WTC11 (cell line): ENCODE results near the gene KRTAP5-9. TPM values are rescaled to one million over a fixed set of nuclear protein-coding genes. Genes with fewer than 3 reads are reported as not detected.

Experiments
- ATAC-seq: fragments of 200-7000 bp; cut with Tn5 transposase; 2 replicates; pipeline ENCODE4 v1.10.0; 2021; ENCODE audit warnings: mild to moderate bottlenecking, moderate library complexity
- CTCF ChIA-PET: fragments of 300-600 bp; sonication (Branson Sonifier 250); formaldehyde crosslinking; loops from one replicate; lab custom pipeline; 2021; ENCODE audit warnings: antibody characterized with exemption; lab: Charles Lee
- POLR2A ChIA-PET: fragments of 350-600 bp; sonication (Branson Sonifier 250); formaldehyde crosslinking; loops from one replicate; lab custom pipeline; 2021; ENCODE audit warnings: antibody characterized with exemption; lab: Charles Lee
- DNase-seq: peaks from one replicate; pipeline ENCODE4 v3.0.0; 2021; ENCODE audit warnings: low spot score
- H3K27ac Mint-ChIP-seq: 2 replicates; pipeline ENCODE4 v1.8.0; 2021; ENCODE audit warnings: mixed read lengths
- H3K27me3 Mint-ChIP-seq: 2 replicates; pipeline ENCODE4 v1.8.0; 2021; ENCODE audit warnings: low read depth, mild to moderate bottlenecking, moderate library complexity, mixed read lengths
- H3K36me3 Mint-ChIP-seq: 2 replicates; pipeline ENCODE4 v1.8.0; 2021; ENCODE audit warnings: mixed read lengths
- H3K4me1 Mint-ChIP-seq: 2 replicates; pipeline ENCODE4 v1.8.0; 2022; ENCODE audit warnings: mixed read lengths
- H3K4me3 Mint-ChIP-seq: 2 replicates; pipeline ENCODE4 v1.8.0; 2021; ENCODE audit warnings: mild to moderate bottlenecking, moderate library complexity, mixed read lengths
- H3K9me3 Mint-ChIP-seq: 2 replicates; pipeline ENCODE4 v1.8.0; 2021; ENCODE audit warnings: mixed read lengths
- AR ChIP-seq: fragments of 250-450 bp; sonication (Bioruptor Pico); IDR thresholded peaks from 2 replicates; pipeline ENCODE4 v1.9.0; 2021; ENCODE audit warnings: mild to moderate bottlenecking
- ATF1 ChIP-seq: sonication (generic); formaldehyde crosslinking; IDR thresholded peaks from 2 replicates; pipeline ENCODE4 v1.8.1; 2023; ENCODE audit warnings: mild to moderate bottlenecking, moderate library complexity, missing genetic modification reagents
- ATF3 ChIP-seq: sonication (generic); formaldehyde crosslinking; conservative IDR thresholded peaks from 2 replicates; pipeline ENCODE4 v1.8.1; 2022; ENCODE audit warnings: mild to moderate bottlenecking, missing genetic modification reagents
- EMX1 ChIP-seq: fragments of 250-450 bp; sonication (Bioruptor Pico); IDR thresholded peaks from 2 replicates; pipeline ENCODE4 v1.8.0; 2021; ENCODE audit warnings: mild to moderate bottlenecking
- FOXJ3 ChIP-seq: sonication (generic); formaldehyde crosslinking; IDR thresholded peaks from 2 replicates; pipeline ENCODE4 v1.9.0; 2021; ENCODE audit warnings: missing genetic modification reagents, mild to moderate bottlenecking, borderline replicate concordance
- GRHL2 ChIP-seq: fragments of 250-450 bp; sonication (Bioruptor Pico); IDR thresholded peaks from 2 replicates; pipeline ENCODE4 v1.8.0; 2022; ENCODE audit warnings: mild to moderate bottlenecking, moderate library complexity; ENCODE audit not compliant: insufficient replicate concordance, severe bottlenecking
- JUN ChIP-seq: sonication (generic); formaldehyde crosslinking; IDR thresholded peaks from 2 replicates; pipeline ENCODE4 v1.8.0; 2023; ENCODE audit warnings: mild to moderate bottlenecking, missing genetic modification reagents
- MLX ChIP-seq: sonication (generic); formaldehyde crosslinking; IDR thresholded peaks from 2 replicates; pipeline ENCODE4 v1.8.1; 2023; ENCODE audit warnings: mild to moderate bottlenecking, missing genetic modification reagents, moderate library complexity
- NFE2L1 ChIP-seq: sonication (generic); formaldehyde crosslinking; IDR thresholded peaks from 2 replicates; pipeline ENCODE4 v1.8.1; 2023; ENCODE audit warnings: missing genetic modification reagents
- NFYB ChIP-seq: sonication (generic); formaldehyde crosslinking; conservative IDR thresholded peaks from 2 replicates; pipeline ENCODE4 v1.8.0; 2022; ENCODE audit warnings: low read depth, missing genetic modification reagents
- NR1H2 ChIP-seq: sonication (generic); formaldehyde crosslinking; IDR thresholded peaks from 2 replicates; pipeline ENCODE4 v1.9.0; 2021; ENCODE audit warnings: mild to moderate bottlenecking, moderate library complexity, missing genetic modification reagents
- PREB ChIP-seq: sonication (generic); formaldehyde crosslinking; IDR thresholded peaks from 2 replicates; pipeline ENCODE4 v1.8.1; 2022; ENCODE audit warnings: mild to moderate bottlenecking, missing genetic modification reagents, moderate library complexity, borderline replicate concordance
- RELA ChIP-seq: sonication (generic); formaldehyde crosslinking; IDR thresholded peaks from 2 replicates; pipeline ENCODE4 v1.8.1; 2022; ENCODE audit warnings: missing genetic modification reagents, mild to moderate bottlenecking, borderline replicate concordance
- RORB ChIP-seq: fragments of 250-450 bp; sonication (Bioruptor Pico); IDR thresholded peaks from 2 replicates; pipeline ENCODE4 v1.9.0; 2021; ENCODE audit warnings: mild to moderate bottlenecking
- SMAD4 ChIP-seq: sonication (generic); formaldehyde crosslinking; IDR thresholded peaks from 2 replicates; pipeline ENCODE4 v1.8.0; 2022; ENCODE audit warnings: mild to moderate bottlenecking, missing genetic modification reagents
- TCF7 ChIP-seq: sonication (generic); formaldehyde crosslinking; IDR thresholded peaks from 2 replicates; pipeline ENCODE4 v1.8.0; 2022; ENCODE audit warnings: mild to moderate bottlenecking, low read depth, missing genetic modification reagents, moderate library complexity
- TEAD4 ChIP-seq: sonication (generic); formaldehyde crosslinking; IDR thresholded peaks from 2 replicates; pipeline ENCODE4 v1.8.0; 2022; ENCODE audit warnings: mild to moderate bottlenecking, missing genetic modification reagents
- USF2 ChIP-seq: sonication (generic); formaldehyde crosslinking; IDR thresholded peaks from 2 replicates; pipeline ENCODE4 v1.8.1; 2023; ENCODE audit warnings: mild to moderate bottlenecking, missing genetic modification reagents, moderate library complexity
- ZNF219 ChIP-seq: sonication (generic); formaldehyde crosslinking; IDR thresholded peaks from 2 replicates; pipeline ENCODE4 v1.8.0; 2023; ENCODE audit warnings: missing genetic modification reagents, mild to moderate bottlenecking, borderline replicate concordance
- ZNF317 ChIP-seq: sonication (generic); formaldehyde crosslinking; IDR thresholded peaks from 2 replicates; pipeline ENCODE4 v1.8.1; 2023; ENCODE audit warnings: low read depth, mild to moderate bottlenecking, moderate library complexity, missing genetic modification reagents, borderline replicate concordance
- ZNF396 ChIP-seq: fragments of 250-450 bp; sonication (Bioruptor Pico); IDR thresholded peaks from 2 replicates; pipeline ENCODE4 v1.8.0; 2021; ENCODE audit warnings: mild to moderate bottlenecking, moderate library complexity, borderline replicate concordance
- ZNF416 ChIP-seq: fragments of 250-450 bp; sonication (Bioruptor Pico); IDR thresholded peaks from 2 replicates; pipeline ENCODE4 v1.9.0; 2021; ENCODE audit warnings: mild to moderate bottlenecking, inconsistent platforms
- ZNF423 ChIP-seq: fragments of 250-450 bp; sonication (Bioruptor Pico); IDR thresholded peaks from 2 replicates; pipeline ENCODE4 v2.1.2; 2022; ENCODE audit warnings: mild to moderate bottlenecking, moderate library complexity
- total RNA-seq: library from RNA; stranded (reverse); gene quantifications from 3 replicates; pipeline ENCODE4 v1.2.3, GENCODE V29; 2021

Gene KRTAP5-9
- total RNA-seq, 1 experiment from 2014 or later = not detected

GRCh38 chr11:71542382-71542781 is 5.8 kb upstream of the KRTAP5-9 start (continued):
- TF ChIP-seq ATF3 (CRISPR knock-in tag) = no peak
- no peak for TF ChIP-seq TCF7
- no peak for TF ChIP-seq NFYB (CRISPR knock-in tag)
- no peak for TF ChIP-seq MLX

GRCh38 chr11:71542879-71543777 is 5.1 kb upstream of the KRTAP5-9 start:
- POLR2A ChIA-PET = interaction anchor here (0.6 kb wide), 2 partner anchors 10 to 629 kb away, joined by 3 to 10 read pairs; no protein-coding TSS in a partner anchor
- no peak overlapping the region for H3K4me3 Mint-ChIP-seq
- DNase-seq = no peak

GRCh38 chr11:71543866-71544265 is 4.4 kb upstream of the KRTAP5-9 start:
- Mint-ChIP-seq H3K27me3 (peaks cover 20% of the 10 kb centered on the region), H3K4me1 (peaks cover 17% of the 10 kb centered on the region), H3K4me3 (no peak overlapping the region), H3K27ac (no peak overlapping the region), H3K36me3 (peaks cover 16% of the 10 kb centered on the region), H3K9me3 (peaks cover 27% of the 10 kb centered on the region)
- CTCF ChIA-PET = interaction anchor here (2.2 kb wide), 1 partner anchor 36 kb away, joined by 6 read pairs; no protein-coding TSS in a partner anchor
- TF ChIP-seq NFYB (CRISPR knock-in tag) (no peak), USF2 (CRISPR knock-in tag) (no peak), TEAD4 (CRISPR knock-in tag) (no peak), FOXJ3 (CRISPR knock-in tag) (no peak), EMX1 (CRISPR knock-in tag) (no peak), TCF7 (no peak), RELA (no peak), ZNF219 (no peak), ZNF317 (CRISPR knock-in tag) (no peak), JUN (CRISPR knock-in tag) (no peak), ZNF416 (CRISPR knock-in tag) (no peak), PREB (CRISPR knock-in tag) (no peak), ZNF423 (CRISPR knock-in tag) (no peak), NR1H2 (CRISPR knock-in tag) (no peak), RORB (CRISPR knock-in tag) (no peak), ATF1 (CRISPR knock-in tag) (no peak)
- ATAC-seq (no peak), DNase-seq (no peak)
- POLR2A ChIA-PET = no interaction called here

More at GRCh38 chr11:71542879-71543777, 5.1 kb upstream of the KRTAP5-9 start:
- Mint-ChIP-seq H3K27ac (no peak overlapping the region), H3K9me3 (peaks cover 27% of the 10 kb centered on the region), H3K27me3 (peaks cover 18% of the 10 kb centered on the region), H3K36me3 (peaks cover 16% of the 10 kb centered on the region), H3K4me1 (peaks cover 17% of the 10 kb centered on the region)
- CTCF ChIA-PET = interaction anchor here (1.9 kb wide), 1 partner anchor 37 kb away, joined by 9 read pairs; no protein-coding TSS in a partner anchor
- no peak for TF ChIP-seq NFE2L1 (CRISPR knock-in tag)
- TF ChIP-seq AR (CRISPR knock-in tag) = no peak
- no peak for TF ChIP-seq GRHL2 (CRISPR knock-in tag)
- TF ChIP-seq SMAD4 (CRISPR knock-in tag) = no peak
- TF ChIP-seq ZNF396 (CRISPR knock-in tag) = no peak
- no peak for ATAC-seq
